ENCODE results near the gene MAD1L1.
"Not testable (repeated sequence)": the region's sequence is repeated elsewhere in the genome, so short reads cannot be mapped to it uniquely, and the experiment has no call there.

Gene MAD1L1

DNA sequence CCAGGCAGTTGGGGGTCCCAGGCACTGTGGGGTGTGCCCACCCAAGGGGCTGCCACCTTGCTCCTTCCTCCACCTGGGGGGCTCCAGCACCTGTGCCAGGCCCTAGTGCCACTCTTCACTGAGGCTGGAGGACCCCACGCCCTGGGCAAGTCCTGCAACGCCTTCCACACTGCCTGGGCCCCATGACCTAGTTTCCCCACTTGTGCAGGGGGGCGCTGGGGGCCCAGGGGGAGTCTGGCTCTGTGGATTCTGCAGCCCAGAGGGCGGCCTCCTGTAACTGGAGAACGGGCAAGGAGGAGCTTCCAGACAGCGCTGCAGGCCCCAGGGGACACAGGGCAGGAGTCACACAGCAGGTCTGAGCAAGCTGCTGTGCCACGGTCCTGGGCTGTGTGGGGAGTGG, 416.3 kb downstream of the MAD1L1 start:
- not testable (repeated sequence) for DNase-seq (ENCODE audit: low spot score)

DNA sequence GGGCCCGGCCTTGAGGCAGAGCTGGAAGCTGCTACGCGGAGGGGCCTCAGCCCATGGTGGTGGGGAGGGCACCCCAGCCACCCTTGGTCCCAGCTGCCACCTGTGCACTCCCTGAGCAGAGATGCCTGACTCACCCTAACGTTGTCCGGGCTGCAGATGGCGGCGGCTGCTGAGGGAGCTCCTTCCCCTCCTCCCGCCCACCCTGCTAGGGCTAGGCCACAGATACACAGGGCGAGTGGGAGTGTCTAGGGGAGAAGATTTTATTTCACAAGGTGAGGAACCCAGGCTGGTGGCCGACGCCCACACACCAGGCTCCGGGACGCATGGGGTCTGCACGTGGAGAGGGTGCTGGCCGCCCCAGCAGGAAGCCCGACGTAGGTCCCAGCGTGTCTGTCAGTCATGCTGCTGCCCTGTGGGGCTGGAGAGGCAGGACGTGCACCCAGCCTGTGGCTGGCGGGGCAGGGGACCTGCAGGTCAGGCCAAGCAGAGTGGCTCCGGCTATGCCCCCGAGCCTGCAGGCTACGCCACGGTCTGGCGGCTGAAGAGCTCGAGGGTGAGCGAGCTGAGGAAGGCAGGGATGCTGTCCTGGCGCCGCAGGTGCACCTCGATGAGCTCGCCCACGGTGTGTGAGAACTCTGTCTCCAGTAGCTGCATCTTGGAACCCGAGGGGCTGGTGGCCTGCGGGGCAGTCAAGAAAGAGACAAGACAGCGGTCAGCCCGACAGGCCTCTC, 417.0 kb downstream of the MAD1L1 start:
- not testable (repeated sequence) for DNase-seq (ENCODE audit: low spot score)

DNA sequence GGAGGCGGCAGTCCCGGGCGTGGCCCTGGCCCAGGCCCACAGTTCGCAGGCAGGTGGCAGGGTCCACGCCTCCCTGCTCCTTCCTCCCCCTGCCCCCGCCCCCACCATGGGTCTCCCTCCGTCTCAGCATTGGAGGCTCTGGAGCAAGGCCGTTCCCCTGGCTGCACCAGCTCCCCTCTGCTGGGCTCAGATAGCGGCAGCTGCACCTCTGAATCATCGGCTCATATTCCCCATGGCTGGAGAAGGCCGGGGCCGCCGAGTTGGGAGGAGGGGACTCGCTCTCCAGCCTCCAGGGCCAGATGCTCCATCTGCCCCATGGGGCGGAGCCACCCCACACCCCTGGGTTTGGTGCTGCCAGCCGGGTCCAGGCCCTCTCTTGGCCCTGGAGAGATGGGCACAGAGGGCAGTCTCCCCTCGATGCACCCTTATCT, 417.7 kb downstream of the MAD1L1 start:
- no peak for DNase-seq (ENCODE audit: low spot score)

DNA sequence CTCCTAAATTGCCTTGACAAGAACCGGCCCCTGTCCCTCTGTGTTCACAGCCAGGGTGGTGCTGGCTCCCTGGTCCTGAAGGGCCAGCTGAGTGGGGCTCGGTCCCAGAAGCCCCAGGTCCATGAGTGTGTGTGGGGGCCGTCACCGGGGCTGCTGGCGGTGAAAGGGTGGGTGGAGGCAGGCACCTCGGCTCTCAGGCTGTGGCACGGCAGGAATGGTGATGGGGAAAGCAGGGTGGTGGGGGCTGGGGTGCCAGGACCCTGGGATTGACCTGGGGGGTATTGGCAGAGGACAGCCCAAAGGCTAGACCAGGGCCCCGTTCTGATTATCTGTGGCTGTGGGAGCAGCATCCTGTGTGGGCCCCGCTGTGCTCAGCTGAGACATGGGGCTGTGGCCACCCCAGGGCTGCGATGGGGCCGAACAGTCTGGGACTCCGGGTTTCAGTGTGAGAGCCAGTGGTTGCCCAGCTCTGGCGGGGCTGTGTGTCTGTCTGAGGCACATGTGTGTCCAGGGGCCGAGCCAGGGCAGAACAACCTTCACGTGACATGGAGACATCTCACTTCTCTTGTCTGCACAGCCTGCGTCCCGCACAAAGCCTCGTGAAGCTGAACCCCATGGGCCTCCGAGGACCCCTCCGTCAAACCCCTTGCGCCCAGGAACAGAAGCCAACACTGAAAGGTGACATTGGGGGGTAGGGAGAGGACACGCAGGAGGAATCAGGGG, 418.5 kb downstream of the MAD1L1 start:
- no peak for DNase-seq (ENCODE audit: low spot score)

DNA sequence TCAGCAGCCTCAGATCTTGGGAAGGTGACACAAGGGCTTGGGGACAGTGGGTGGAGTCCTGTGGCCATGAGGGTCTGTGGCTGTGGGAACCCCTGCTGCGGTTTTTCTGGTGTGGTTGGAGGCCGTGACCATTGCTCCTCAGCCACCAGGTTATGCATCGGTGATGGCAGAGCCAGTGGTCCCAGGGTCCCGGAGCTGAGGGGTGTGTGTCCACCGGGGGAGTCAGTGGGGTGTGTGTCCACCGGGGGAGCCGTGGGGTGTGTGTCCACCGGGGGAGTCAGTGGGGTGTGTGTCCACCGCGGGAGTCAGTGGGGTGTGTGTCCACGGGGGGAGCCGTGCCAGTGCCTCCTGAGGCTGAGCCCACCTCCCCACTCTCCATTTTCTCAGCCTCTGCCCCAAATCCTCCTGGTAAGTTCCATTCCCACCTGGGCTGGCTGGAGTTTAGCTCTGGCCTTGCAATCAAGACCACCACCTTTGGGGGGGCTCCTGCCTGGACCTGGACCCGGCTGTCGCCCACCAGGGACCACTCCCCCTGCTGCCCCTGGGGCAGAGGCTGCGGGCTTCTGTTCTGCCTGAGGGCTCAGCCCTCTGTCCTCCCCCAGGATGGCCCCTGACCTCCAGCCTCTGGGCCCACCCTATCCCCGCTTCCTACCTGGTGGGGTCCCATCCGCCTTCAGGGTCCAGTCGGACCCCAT, 419.2 kb downstream of the MAD1L1 start:
- DNase-seq (ENCODE audit: low spot score): no peak

DNA sequence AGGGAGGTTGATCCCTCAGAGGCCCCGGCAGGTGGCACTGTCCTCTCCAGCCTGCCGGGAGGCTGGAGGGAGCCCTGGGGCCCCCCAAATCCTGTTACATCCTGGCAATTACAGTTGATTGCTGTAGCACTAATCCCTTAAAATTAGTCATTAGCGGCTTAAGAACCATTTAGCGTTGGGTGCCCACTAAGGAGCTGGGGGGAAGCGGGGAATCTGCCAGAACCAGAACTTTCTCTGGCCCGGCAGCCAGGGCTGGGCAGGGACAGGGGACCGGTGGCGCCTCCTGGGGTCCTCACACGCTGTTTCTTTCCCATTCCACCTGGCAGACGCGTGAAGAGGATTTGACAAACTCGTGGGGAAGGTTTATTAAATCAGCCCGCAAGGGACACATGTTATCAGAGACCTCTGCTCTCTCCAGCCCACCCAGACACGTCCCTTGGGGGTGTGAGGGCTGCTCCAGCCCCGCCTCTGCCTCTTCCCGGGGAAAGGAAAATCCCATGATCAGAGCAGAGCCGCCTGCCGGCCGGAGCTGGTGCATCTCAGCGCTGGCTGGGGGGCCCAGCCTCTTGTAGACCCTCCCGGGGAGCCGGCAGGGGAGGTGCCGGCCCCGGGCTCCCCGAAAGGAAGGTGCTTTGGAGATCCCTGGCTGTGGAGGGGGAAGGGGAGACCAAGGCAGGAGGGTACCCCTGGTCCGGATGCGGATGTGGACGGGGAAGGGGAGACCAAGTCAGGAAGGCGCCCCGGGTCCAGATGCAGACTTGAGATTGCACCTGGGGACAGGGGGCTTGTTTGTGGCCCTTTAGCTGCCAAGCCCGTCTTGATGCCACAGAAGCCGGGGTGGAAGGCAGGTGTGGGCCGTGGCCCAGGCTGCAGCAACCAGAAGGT, 420.0 kb downstream of the MAD1L1 start:
- no peak for DNase-seq (ENCODE audit: low spot score)

DNA sequence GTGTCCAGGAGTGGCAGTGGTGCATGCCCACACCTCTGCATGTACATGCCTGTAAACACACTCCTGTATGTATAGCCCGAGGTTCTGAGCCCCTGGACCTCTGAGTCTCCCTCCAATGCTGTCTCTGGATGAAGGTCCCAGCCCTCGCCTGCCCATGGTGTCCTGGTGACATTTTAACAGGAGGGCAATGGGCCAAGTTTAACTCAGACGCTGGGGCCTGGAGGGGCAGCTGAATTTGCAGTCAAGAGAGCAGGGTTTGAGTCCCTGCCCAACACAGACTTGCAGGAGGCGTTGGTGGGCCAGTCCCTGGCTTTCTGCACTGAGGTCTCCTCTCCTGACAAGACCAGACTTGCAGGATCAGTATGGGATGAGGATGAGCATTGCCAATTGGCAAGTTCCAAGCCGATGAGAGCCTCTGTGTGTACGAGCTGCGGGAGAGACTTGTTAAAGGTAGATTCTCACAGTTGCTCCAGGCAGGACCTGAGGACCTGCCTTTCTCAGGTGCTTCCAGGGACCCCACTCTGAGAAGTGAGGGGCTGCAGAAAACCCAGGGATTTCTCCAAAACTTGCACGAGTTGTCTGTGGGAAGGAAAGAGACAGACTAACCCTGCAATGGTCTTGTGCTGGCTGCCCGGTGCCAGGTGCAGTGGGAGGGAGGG, 420.8 kb downstream of the MAD1L1 start:
- no peak for DNase-seq (ENCODE audit: low spot score)

- peak; percentile 43 for DNase-seq (ENCODE audit: low spot score)
Observed at GRCh38 chr7:1810961-1811849, 421.5 kb downstream of the MAD1L1 start.

GRCh38 chr7:1810521-1810920, 422.2 kb downstream of the MAD1L1 start:
- peak; percentile 41 for DNase-seq (ENCODE audit: low spot score)

DNA sequence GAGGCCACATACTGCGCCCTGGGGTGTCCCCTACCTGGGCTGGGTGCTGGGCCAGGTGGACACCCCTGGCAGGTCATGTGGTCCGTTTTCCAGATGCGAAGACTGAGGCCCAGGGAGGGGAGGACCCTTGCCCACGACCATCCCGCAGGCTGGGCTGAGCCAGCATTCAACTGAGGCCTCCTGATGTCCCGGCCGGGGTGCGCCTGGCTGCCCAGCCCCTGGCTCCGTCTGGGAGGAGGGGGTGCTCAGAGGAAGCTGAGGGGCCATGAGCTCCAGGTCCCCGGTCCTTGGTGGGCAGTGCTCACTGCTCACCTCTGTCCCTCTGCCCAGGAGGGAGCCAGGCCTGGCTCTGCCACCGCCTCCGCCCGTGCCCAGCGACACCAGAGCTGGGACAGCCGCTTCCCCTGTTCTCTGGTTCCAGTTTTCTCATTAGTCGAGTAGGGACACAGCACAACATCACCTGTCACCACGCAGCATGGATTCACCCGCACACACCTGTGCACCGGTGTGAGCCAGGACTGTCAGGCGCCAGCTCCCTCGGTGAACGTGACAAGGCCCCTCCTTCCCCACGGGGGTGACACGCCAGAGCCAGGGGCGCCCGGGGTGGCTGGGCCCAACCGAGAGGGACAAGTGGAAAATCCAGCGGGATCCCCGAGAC, 423.0 kb downstream of the MAD1L1 start:
- DNase-seq (ENCODE audit: low spot score): no peak

DNA sequence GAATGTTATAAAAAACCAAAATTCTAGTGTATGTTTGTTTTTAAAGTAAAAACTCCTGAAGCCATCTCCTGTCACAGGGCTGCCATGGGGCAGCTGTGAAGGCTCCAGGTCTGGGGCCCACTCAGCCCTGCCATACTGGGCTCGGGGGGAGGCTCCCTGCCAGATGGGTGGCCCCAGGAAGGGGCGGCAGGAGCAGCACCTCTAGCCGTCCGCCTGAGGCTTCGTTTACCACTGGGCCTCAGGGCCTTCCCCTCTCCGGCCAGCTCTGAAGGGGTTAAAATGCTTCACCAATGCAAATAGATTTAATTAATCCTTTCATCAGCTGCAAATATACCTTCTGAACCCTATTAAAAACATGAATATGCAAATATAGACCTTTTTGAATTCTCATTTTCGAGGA, 423.7 kb downstream of the MAD1L1 start:
- DNase-seq (ENCODE audit: low spot score): no peak

GRCh38 chr7:1807821-1808600, 424.7 kb downstream of the MAD1L1 start:
- DNase-seq (ENCODE audit: low spot score): no peak

DNA sequence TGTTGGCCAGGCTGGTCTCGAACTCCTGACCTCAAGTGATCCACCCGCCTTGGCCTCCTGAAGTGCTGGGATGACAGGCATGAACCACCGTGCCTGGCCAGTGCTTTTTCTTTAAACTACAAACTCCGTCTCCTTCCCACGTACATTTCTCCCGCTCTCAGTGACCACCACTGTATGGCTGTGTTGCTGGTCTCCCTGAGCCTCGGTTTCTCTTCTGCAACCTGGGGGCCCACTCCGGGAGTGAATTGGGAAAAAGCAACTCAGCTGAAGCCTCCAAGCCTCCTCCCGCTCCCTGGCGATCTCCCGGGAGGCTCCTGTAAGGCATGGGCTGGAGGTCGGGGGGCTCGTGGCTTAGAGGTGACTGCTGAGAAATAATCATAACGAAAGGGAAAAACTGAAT, 426.4 kb downstream of the MAD1L1 start:
- no peak for DNase-seq (ENCODE audit: low spot score)

DNA sequence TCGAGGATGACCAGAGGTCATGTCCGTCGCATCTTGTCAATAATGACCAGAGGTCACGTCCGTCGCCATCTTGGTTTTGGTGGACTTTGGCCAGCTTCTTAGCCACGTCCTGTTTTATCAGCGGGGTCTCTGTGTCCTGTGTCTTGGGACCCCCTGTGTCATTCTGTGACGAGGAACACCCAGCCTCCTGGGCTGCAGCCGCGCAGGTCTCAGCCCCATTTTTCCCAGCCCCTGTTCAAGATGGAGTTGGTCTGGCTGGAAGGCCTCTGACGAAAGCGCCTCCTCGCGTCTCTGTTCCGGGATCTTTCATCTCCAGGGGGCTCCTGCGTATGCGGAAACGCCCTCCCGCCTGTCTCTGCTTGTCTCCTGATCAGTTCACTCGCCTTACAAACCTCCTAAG, 428.4 kb downstream of the MAD1L1 start:
- no peak for DNase-seq (ENCODE audit: low spot score)

- no peak for DNase-seq (ENCODE audit: low spot score)
Observed at GRCh38 chr7:1802899-1803298, 429.8 kb downstream of the MAD1L1 start.

DNA sequence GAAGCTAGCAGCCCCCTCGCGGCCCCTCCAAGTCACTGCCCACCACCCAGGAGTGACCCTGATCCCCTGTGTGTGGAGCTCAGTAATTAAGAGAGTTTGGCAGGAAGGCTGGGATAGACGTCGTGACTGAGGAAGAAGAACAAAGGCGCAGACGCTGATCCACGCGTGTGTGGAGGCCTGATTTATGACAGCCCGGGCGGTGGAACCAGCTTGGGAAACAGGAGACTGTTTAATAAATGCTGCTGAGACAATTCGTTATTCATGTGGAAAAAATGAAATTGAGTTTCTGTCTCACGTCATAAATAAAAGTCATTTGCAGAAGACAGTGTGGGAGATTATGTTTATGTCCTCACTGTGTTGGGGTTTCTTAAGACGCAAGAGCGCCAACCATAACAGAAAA, 431.8 kb downstream of the MAD1L1 start:
- no peak for DNase-seq (ENCODE audit: low spot score)

GRCh38 chr7:1798191-1798590, 434.6 kb downstream of the MAD1L1 start:
- no peak for DNase-seq (ENCODE audit: low spot score)

DNA sequence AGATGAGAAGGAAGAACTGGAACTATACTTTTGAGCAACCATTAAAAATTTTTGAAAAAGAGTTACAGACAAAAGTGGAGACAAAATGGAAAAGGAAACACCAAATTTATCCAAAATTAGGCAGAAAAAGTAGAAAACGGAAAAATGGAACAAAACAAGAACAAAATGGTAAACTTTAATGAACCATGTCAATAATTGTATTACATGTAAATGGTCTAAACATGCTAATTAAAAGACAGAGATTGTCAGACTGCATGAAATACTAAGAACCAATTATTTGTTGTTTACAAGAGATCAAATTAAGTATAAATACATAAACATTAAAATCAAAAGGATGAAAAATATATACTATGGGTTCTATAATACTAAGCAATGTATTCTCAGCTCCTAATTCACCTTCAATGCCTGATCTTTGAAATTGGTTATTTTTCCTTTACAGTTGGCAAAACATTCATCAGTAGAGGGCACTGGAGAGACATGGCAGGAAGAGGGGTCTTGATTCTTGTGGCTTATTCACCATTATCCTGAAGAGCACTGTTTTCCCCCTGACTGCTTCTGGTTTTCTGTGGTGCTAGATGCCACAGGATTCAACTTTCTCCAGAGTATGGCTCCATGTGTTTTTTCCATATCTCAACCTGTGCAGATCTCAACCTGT, 437.7 kb downstream of the MAD1L1 start:
- DNase-seq (ENCODE audit: low spot score): no peak
